A673 (cell line): ENCODE data around the gene PVALEF. TPM values are rescaled to one million over a fixed set of nuclear protein-coding genes. Genes with fewer than 3 reads are reported as not detected.

Experiments
- Bru-seq: library from RNA; stranded (reverse); fragments of 400-500 nt; gene quantifications from one replicate; lab custom pipeline; 2021; lab: Mats Ljungman, UMichigan
- BruChase-seq, 2 experiments: library from RNA; stranded (reverse); fragments of 400-500 nt; gene quantifications; one replicate each; lab custom pipeline; 2021; lab: Mats Ljungman, UMichigan
- BruUV-seq: library from RNA; stranded (reverse); fragments of 400-500 nt; replicated peaks from 2 replicates; lab custom pipeline; 2021; lab: Mats Ljungman, UMichigan
- CTCF ChIA-PET: fragments of 300-600 bp; sonication (Branson Sonifier 250); formaldehyde crosslinking; loops from one replicate; lab custom pipeline; 2022; ENCODE audit warnings: antibody characterized with exemption; lab: Charles Lee
- POLR2A ChIA-PET: fragments of 300-600 bp; sonication (Branson Sonifier 250); formaldehyde crosslinking; loops from one replicate; lab custom pipeline; 2022; ENCODE audit warnings: antibody characterized with exemption; ENCODE audit not compliant: low non-redundant PET; lab: Charles Lee
- DNase-seq: peaks from one replicate; pipeline ENCODE4 v3.0.0-alpha.2; 2015; ENCODE audit warnings: low spot score
- H3K27ac ChIP-seq: fragments of 200-600 bp; sonication (generic); 2 replicates; pipeline ENCODE4 v1.5.1; 2016; ENCODE audit warnings: mixed run types, low read depth, mild to moderate bottlenecking, mixed read lengths, antibody characterized with exemption, low read length; ENCODE audit not compliant: poor library complexity, severe bottlenecking
- H3K27me3 ChIP-seq: fragments of 200-600 bp; sonication (generic); replicated peaks from 2 replicates; pipeline ENCODE4 v1.6.1; 2017; ENCODE audit warnings: mixed run types, low read depth, mild to moderate bottlenecking, mixed read lengths, antibody characterized with exemption, low read length; ENCODE audit not compliant: insufficient read depth, poor library complexity
- H3K36me3 ChIP-seq: fragments of 200-600 bp; sonication (generic); 2 replicates; pipeline ENCODE4 v1.6.1; 2016; ENCODE audit warnings: mixed run types, mild to moderate bottlenecking, mixed read lengths, antibody characterized with exemption, low read length; ENCODE audit not compliant: insufficient read depth, poor library complexity, severe bottlenecking
- H3K4me1 ChIP-seq: fragments of 200-600 bp; sonication (generic); 2 replicates; pipeline ENCODE4 v1.6.1; 2017; ENCODE audit warnings: mixed run types, mild to moderate bottlenecking, mixed read lengths, antibody characterized with exemption, low read length; ENCODE audit not compliant: insufficient read depth, poor library complexity, severe bottlenecking
- H3K4me3 ChIP-seq: fragments of 200-600 bp; sonication (generic); 2 replicates; pipeline ENCODE4 v1.5.1; 2016; ENCODE audit warnings: low read depth, mixed run types, mild to moderate bottlenecking, mixed read lengths, low read length; ENCODE audit not compliant: poor library complexity, severe bottlenecking
- H3K9me3 ChIP-seq: fragments of 200-600 bp; sonication (generic); 2 replicates; pipeline ENCODE4 v1.6.1; 2016; ENCODE audit warnings: mixed run types, low read depth, mild to moderate bottlenecking, mixed read lengths, antibody characterized with exemption, low read length; ENCODE audit not compliant: poor library complexity, severe bottlenecking
- EZH2 ChIP-seq: fragments of 200-600 bp; sonication (generic); IDR thresholded peaks from 2 replicates; pipeline ENCODE4 v1.6.1; 2017; ENCODE audit warnings: borderline replicate concordance, low read depth, mild to moderate bottlenecking, mixed read lengths, antibody characterized with exemption, low read length; ENCODE audit not compliant: poor library complexity, severe bottlenecking
- intact Hi-C: fragments of 100-400 bp; cut with micrococcal nuclease; formaldehyde crosslinking; loops from one replicate; pipeline ENCODE4 v1.10.0; 2022; ENCODE audit not compliant: unreplicated experiment
- long read RNA-seq: library from polyadenylated mRNA; stranded (forward); transcript quantifications from one replicate; pipeline ENCODE4 v2.0.0, GENCODE V29; 2022
- total RNA-seq: library from RNA; stranded (reverse); gene quantifications from 2 replicates; pipeline ENCODE4 v1.2.3, GENCODE V29; 2021
- TF ChIP-seq, protein P1 (sequence below): fragments of 300-800, 200-600 bp; sonication (generic); conservative IDR thresholded peaks from 2 replicates; pipeline ENCODE4 v1.5.1; 2017; ENCODE audit warnings: low read depth, mild to moderate bottlenecking, antibody characterized with exemption, low read length, moderate library complexity, mixed read lengths

Gene PVALEF
- total RNA-seq, result not detected in 2 replicates
- not detected for Bru-seq, nascent RNA
- BruChase-seq, experiment 1, labeled RNA remaining after a 2-hour chase, result percentile 5 among the genes with signal in this experiment
- BruChase-seq, experiment 2, labeled RNA remaining after a 6-hour chase, result not detected
- long read RNA-seq, result 0 reads

DNA sequence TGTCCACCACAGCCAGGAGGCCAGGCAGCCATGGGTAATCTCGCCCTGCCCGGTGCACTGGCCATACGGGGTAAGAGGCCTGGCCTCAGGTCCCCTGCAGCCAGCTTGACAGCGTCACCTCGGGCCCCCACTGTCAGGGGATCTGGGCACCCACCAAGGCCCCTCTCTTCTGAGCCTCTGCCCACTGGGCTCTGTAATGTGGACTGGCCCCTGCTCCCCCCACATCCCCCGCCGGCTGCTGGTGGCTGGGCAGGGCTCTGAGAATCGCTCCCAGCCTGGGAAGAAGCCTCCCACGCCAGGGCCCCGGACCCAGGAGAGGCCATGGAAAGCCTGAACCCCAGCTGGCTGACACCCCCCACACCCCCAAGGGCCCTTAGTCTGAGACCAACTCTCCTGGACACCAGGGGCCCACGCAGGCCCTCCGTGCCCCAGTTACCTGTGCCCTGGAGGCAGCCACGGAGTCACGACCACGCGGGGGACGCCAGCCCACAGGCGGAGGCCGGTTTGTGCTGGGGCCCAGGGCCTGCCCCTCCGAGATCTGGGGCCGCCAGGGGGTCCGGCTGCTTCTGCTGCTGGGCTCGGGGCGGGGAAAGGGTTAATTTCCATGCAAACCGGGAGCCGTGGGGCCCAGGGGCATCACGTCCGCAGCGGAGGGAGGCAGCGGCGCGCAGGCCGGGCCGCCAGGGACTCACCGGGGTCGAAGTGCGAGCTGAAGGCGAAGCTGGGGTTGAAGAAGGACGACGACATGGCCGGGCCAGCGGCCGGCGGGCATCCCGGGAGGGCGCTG, at the start of gene PVALEF:
TSS of gene PVALEF (plus strand) at position 262 of the 787 bp plus-strand sequence. CDS start 15,720 bp downstream, outside the sequence.
- no peaks in the 10 kb centered on the region for H3K27me3 ChIP-seq
- DNase-seq, result no peak

GRCh38 chr17:81115749-81116464, 49.4 kb upstream of the PVALEF start:
- H3K27me3 ChIP-seq, result no peaks in the 10 kb centered on the region
- peaks cover 21% of the 10 kb centered on the region for H3K4me1 ChIP-seq
- H3K36me3 ChIP-seq, result no peaks in the 10 kb centered on the region
- H3K4me3 ChIP-seq, result no peak overlapping the region
- no peak for TF ChIP-seq EZH2
- TF ChIP-seq, protein P1, sequence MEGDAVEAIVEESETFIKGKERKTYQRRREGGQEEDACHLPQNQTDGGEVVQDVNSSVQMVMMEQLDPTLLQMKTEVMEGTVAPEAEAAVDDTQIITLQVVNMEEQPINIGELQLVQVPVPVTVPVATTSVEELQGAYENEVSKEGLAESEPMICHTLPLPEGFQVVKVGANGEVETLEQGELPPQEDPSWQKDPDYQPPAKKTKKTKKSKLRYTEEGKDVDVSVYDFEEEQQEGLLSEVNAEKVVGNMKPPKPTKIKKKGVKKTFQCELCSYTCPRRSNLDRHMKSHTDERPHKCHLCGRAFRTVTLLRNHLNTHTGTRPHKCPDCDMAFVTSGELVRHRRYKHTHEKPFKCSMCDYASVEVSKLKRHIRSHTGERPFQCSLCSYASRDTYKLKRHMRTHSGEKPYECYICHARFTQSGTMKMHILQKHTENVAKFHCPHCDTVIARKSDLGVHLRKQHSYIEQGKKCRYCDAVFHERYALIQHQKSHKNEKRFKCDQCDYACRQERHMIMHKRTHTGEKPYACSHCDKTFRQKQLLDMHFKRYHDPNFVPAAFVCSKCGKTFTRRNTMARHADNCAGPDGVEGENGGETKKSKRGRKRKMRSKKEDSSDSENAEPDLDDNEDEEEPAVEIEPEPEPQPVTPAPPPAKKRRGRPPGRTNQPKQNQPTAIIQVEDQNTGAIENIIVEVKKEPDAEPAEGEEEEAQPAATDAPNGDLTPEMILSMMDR, result no peak
- no peak for DNase-seq
- H3K9me3 ChIP-seq, result no peaks in the 10 kb centered on the region
- CTCF ChIA-PET, result no interaction called here
- intact Hi-C loops, result no loop called here
- POLR2A ChIA-PET, result interaction anchor here (0.6 kb wide), 1 partner anchor 672 kb away, joined by 6 read pairs; no protein-coding TSS in a partner anchor
- no peak overlapping the region for H3K27ac ChIP-seq
- BruUV-seq, result no TSS peak

More for the DNA sequence above, at the start of gene PVALEF:
- no peaks in the 10 kb centered on the region for H3K9me3 ChIP-seq
- intact Hi-C loops, result no loop called here
- H3K27ac ChIP-seq, result no peak within 1 kb of the TSS
- peak within 1 kb of the TSS; percentile 24 for H3K4me3 ChIP-seq
- ChIA-PET CTCF (no interaction called here), POLR2A (no interaction called here)
- peaks cover 10% of the 10 kb centered on the region for H3K4me1 ChIP-seq
- TF ChIP-seq EZH2, result no peak
- TF ChIP-seq, protein P1, result no peak
- H3K36me3 ChIP-seq, result no peaks in the 10 kb centered on the region
- BruUV-seq, result no TSS peak

GRCh38 chr17:81116704-81117103, 48.6 kb upstream of the PVALEF start:
- POLR2A ChIA-PET, result interaction anchor here (0.6 kb wide), 1 partner anchor 673 kb away, joined by 6 read pairs; no protein-coding TSS in a partner anchor
- Histone ChIP-seq H3K9me3 (no peaks in the 10 kb centered on the region), H3K4me3 (no peak overlapping the region)

More at GRCh38 chr17:81116704-81117103, 48.6 kb upstream of the PVALEF start:
- Histone ChIP-seq H3K27me3 (no peaks in the 10 kb centered on the region), H3K36me3 (no peaks in the 10 kb centered on the region), H3K27ac (no peak overlapping the region), H3K4me1 (peaks cover 14% of the 10 kb centered on the region)
- DNase-seq, result no peak
- TF ChIP-seq, protein P1, result no peak
- no peak for TF ChIP-seq EZH2
- CTCF ChIA-PET, result interaction anchor here (0.5 kb wide), 1 partner anchor 118 kb away, joined by 3 read pairs; no protein-coding TSS in a partner anchor
- intact Hi-C loops, result no loop called here
- TSS peak; percentile 62 for BruUV-seq
